ENCODE measurements around the gene ANO10. TPM values are rescaled to one million over a fixed set of nuclear protein-coding genes. Genes with fewer than 3 reads are reported as not detected.
"Not testable (repeated sequence)": the region's sequence is repeated elsewhere in the genome, so short reads cannot be mapped to it uniquely, and the experiment has no call there.

Gene ANO10
- total and polyA plus RNA-seq, 11 donors, result 8.3 to 29.8 (median 15.8) TPM

DNA sequence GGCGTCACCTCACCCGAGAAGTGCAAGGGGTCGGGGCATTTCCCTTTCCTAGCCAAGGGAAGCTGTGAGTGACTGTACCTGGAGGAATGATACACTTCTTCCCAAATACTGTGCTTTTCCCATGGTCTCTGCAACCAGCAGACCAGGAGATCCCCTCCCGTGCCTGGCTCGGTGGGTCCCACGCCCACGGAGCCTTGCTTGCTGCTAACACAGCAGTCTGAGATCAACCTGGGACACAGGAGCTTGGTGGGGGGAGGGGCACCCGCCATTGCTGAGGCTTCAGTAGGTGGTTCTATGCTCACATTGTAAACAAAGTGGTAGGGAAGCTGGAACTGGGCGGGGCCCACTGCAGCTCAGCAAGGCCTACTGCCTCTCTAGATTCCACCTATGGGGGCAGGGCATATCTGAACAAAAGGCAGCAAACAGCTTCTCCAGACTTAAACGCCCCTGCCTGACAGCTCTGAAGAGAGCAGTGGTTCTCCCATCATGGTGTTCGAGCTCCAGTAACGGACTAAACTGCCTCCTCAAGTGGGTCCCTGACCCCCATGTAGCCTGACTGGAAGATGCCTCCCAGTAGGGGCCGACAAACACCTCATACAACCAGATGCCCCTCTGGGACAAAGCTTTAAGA lies 37.6 kb upstream of the ANO10 start:
- no peak for ATAC-seq
- intact Hi-C loops (cut with DNase I), result no loop called here
- Histone ChIP-seq H3K4me1 (no peaks in the 10 kb centered on the region), H3K4me3 (no peak overlapping the region), H3K9me3 (peaks cover 0 to 16% (median 0%) of the 10 kb centered on the region in 12 donors), H3K27ac (no peak overlapping the region), H3K27me3 (no peaks in the 10 kb centered on the region), H3K36me3 (no peaks in the 10 kb centered on the region)
- DNase-seq, result no peak
- 83 to 89% (median 85%) methylated on average over 8 to 13 of the region's 13 CpGs for WGBS, 4 donors
- TF ChIP-seq POLR2A (IDR thresholded peaks at IDR 0.05), result no peak
- TF ChIP-seq, protein P1, sequence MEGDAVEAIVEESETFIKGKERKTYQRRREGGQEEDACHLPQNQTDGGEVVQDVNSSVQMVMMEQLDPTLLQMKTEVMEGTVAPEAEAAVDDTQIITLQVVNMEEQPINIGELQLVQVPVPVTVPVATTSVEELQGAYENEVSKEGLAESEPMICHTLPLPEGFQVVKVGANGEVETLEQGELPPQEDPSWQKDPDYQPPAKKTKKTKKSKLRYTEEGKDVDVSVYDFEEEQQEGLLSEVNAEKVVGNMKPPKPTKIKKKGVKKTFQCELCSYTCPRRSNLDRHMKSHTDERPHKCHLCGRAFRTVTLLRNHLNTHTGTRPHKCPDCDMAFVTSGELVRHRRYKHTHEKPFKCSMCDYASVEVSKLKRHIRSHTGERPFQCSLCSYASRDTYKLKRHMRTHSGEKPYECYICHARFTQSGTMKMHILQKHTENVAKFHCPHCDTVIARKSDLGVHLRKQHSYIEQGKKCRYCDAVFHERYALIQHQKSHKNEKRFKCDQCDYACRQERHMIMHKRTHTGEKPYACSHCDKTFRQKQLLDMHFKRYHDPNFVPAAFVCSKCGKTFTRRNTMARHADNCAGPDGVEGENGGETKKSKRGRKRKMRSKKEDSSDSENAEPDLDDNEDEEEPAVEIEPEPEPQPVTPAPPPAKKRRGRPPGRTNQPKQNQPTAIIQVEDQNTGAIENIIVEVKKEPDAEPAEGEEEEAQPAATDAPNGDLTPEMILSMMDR (IDR thresholded peaks at IDR 0.05), result no peak

DNA sequence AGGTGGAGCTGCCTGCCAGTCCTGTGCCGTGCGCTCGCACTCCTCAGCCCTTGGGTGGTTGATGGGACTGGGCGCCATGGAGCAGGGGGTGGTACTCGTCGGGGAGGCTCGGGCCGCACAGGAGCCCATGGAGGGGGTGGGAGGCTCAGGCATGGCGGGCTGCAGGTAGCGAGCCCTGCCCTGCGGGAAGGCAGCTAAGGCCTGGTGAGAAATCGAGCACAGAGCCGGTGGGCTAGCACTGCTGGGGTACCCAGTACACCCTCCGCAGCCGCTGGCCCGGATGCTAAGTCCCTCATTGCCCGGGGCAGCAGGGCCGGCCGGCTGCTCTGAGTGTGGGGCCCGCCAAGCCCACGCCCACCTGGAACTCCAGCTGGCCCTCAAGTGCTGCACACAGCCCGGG lies 34.6 kb upstream of the ANO10 start:
- H3K4me1 ChIP-seq; H3K4me3 ChIP-seq; H3K27me3 ChIP-seq; intact Hi-C loops (cut with DNase I); DNase-seq; H3K27ac ChIP-seq; H3K36me3 ChIP-seq; H3K9me3 ChIP-seq; ATAC-seq: not testable (repeated sequence)
- 93 to 97% (median 96%) methylated on average over 11 to 22 of the region's 22 CpGs for WGBS, 4 donors

DNA sequence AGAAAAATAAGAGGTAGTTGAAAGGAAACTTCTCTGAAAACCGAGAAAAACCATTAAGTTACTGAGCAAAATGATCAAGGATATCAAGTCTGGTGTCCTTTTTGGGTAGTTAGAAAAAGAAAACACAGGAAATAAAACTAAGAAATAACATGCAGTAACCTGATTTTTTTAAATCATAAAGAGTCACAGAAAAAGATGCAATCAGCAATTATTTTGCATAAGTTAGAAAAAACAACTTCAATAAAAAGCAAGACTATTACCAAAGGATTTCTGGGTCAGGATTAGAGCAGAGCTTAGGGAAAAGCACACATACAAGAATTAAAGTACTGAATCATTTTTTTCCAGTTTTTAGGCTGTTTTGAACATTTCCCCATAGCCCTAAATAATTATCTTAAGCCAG lies 28.5 kb upstream of the ANO10 start:
- no peak overlapping the region for H3K27ac ChIP-seq
- intact Hi-C loops (cut with DNase I), result no loop called here
- no peaks in the 10 kb centered on the region for H3K36me3 ChIP-seq
- H3K4me3 ChIP-seq, result no peak overlapping the region
- peaks cover 0 to 4% (median 0%) of the 10 kb centered on the region in 12 donors for H3K9me3 ChIP-seq
- H3K27me3 ChIP-seq, result peaks cover 0 to 4% (median 0%) of the 10 kb centered on the region in 9 donors
- ATAC-seq (no peak), DNase-seq (no peak)
- peaks cover 0 to 5% (median 0%) of the 10 kb centered on the region in 12 donors for H3K4me1 ChIP-seq
- TF ChIP-seq, protein P1 (IDR thresholded peaks at IDR 0.05), result no peak
- no peak for TF ChIP-seq POLR2A (IDR thresholded peaks at IDR 0.05)
- WGBS, 4 donors, result 55 to 71% (median 66%) methylated on average over 1 of the region's 1 CpG

DNA sequence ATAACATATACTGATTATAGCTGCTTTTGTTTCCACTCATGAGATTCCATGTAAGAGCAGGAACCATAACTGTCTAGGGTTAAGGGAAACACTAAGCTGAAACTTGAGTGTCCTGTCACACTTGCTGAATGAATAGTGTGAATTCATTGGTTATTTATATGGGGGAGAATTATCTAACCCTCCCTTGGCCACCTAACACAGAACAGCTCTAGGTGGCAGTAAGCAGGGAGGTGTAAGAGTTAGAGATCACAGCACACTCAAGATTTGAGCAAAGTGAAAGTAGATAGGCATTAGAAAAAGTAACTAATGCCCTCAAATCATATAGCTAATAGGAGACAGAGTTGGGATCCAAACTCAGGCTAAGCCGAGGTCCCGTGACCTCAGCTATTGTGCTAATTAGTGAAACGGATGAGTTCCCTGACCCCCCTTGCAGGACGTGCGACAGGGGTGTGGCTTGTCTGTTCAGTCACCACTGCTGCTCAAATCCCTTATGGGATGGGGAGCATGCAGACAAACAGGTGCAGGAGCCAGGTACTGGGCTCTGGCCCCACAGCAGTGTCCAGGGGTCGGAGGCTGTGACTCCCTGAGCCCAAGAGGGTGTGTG lies 27.7 kb upstream of the ANO10 start:
- 26 to 47% (median 38%) methylated on average over 5 to 6 of the region's 6 CpGs for WGBS, 4 donors
- DNase-seq, result no peak
- Histone ChIP-seq H3K27me3 (peaks cover 0 to 4% (median 0%) of the 10 kb centered on the region in 9 donors), H3K9me3 (peaks cover 0 to 4% (median 0%) of the 10 kb centered on the region in 12 donors), H3K27ac (no peak overlapping the region), H3K4me3 (peak overlapping the region in 4 of 12 donors; percentile 3 to 21 (median 14)), H3K4me1 (peaks cover 0 to 5% (median 0%) of the 10 kb centered on the region in 12 donors), H3K36me3 (no peaks in the 10 kb centered on the region)
- no peak for TF ChIP-seq POLR2A (IDR thresholded peaks at IDR 0.05)
- TF ChIP-seq, protein P1 (IDR thresholded peaks at IDR 0.05), result no peak
- intact Hi-C loops (cut with DNase I), result no loop called here
- no peak for ATAC-seq

All from heart left ventricle (tissue), 16 donors.